Activated naive CD8-positive, alpha-beta T cell treated with anti-CD3 and anti-CD28 coated beads, Interleukin-2, amount 50 U/mL, for 24 hours (primary cell): ENCODE data around the gene ARHGEF38.
"Not testable (repeated sequence)": the region's sequence is repeated elsewhere in the genome, so short reads cannot be mapped to it uniquely, and the experiment has no call there.

Experiments used
- ATAC-seq: fragments of 150-1000 bp; cut with Tn5 transposase; one replicate; pipeline ENCODE4 v1.10.0; 2021
- DNase-seq: peaks from one replicate; pipeline ENCODE4 v3.0.0; 2021
- H3K27ac Mint-ChIP-seq: one replicate; pipeline ENCODE4 v1.8.0; 2021; ENCODE audit warnings: mild to moderate bottlenecking, mixed read lengths
- H3K27me3 Mint-ChIP-seq: one replicate; pipeline ENCODE4 v1.8.0; 2021; ENCODE audit warnings: mixed read lengths
- H3K36me3 Mint-ChIP-seq: one replicate; pipeline ENCODE4 v1.8.0; 2021; ENCODE audit warnings: low read depth, mixed read lengths
- H3K4me1 Mint-ChIP-seq: one replicate; pipeline ENCODE4 v1.8.0; 2021; ENCODE audit warnings: mixed read lengths
- H3K4me3 Mint-ChIP-seq: one replicate; pipeline ENCODE4 v1.8.0; 2021; ENCODE audit warnings: mild to moderate bottlenecking, moderate library complexity, mixed read lengths
- H3K9me3 Mint-ChIP-seq: one replicate; pipeline ENCODE4 v1.8.0; 2021; ENCODE audit warnings: mixed read lengths

Gene ARHGEF38

GRCh38 chr4:105587841-105588240 lies 35.4 kb downstream of the ARHGEF38 start:
- H3K4me3 Mint-ChIP-seq, result no peak overlapping the region
- H3K27ac Mint-ChIP-seq, result no peak overlapping the region
- no peaks in the 10 kb centered on the region for H3K4me1 Mint-ChIP-seq
- DNase-seq (no peak), ATAC-seq (no peak)
- no peaks in the 10 kb centered on the region for H3K9me3 Mint-ChIP-seq
- no peaks in the 10 kb centered on the region for H3K36me3 Mint-ChIP-seq
- peaks cover 2% of the 10 kb centered on the region for H3K27me3 Mint-ChIP-seq

GRCh38 chr4:105588252-105588651 lies 35.8 kb downstream of the ARHGEF38 start:
- Mint-ChIP-seq H3K4me3 (no peak overlapping the region), H3K9me3 (no peaks in the 10 kb centered on the region), H3K27me3 (peaks cover 2% of the 10 kb centered on the region), H3K36me3 (no peaks in the 10 kb centered on the region), H3K27ac (no peak overlapping the region), H3K4me1 (no peaks in the 10 kb centered on the region)
- ATAC-seq, result no peak
- no peak for DNase-seq

DNA sequence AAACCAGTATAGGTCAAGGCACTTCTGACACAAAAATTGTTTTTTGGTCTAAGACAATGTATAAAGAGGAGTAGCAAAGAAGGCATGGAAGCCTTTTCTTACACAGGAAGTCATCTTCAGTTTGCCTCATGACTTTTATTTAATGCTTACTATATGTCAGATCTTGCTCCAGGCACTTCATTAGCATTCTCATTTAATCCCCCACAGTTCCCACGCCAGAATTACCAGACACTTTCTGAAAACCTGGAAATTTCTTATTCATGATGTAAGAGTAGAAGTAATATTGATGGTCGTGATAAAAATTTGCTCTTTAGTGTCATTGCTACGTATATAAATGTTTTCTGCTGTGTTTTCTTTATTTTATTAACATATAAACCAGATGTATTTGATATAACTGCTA lies 39.2 kb downstream of the ARHGEF38 start:
- Mint-ChIP-seq H3K9me3 (no peaks in the 10 kb centered on the region), H3K4me1 (no peaks in the 10 kb centered on the region), H3K27me3 (peaks cover 2% of the 10 kb centered on the region), H3K27ac (no peak overlapping the region), H3K4me3 (no peak overlapping the region), H3K36me3 (no peaks in the 10 kb centered on the region)
- ATAC-seq (no peak), DNase-seq (no peak)

GRCh38 chr4:105594099-105595010 lies 41.9 kb downstream of the ARHGEF38 start:
- H3K4me3 Mint-ChIP-seq, result no peak overlapping the region
- H3K27me3 Mint-ChIP-seq, result peaks cover 6% of the 10 kb centered on the region
- no peaks in the 10 kb centered on the region for H3K9me3 Mint-ChIP-seq
- ATAC-seq, result peak; percentile 33
- no peak for DNase-seq
- H3K4me1 Mint-ChIP-seq, result no peaks in the 10 kb centered on the region
- H3K27ac Mint-ChIP-seq, result no peak overlapping the region
- H3K36me3 Mint-ChIP-seq, result no peaks in the 10 kb centered on the region

DNA sequence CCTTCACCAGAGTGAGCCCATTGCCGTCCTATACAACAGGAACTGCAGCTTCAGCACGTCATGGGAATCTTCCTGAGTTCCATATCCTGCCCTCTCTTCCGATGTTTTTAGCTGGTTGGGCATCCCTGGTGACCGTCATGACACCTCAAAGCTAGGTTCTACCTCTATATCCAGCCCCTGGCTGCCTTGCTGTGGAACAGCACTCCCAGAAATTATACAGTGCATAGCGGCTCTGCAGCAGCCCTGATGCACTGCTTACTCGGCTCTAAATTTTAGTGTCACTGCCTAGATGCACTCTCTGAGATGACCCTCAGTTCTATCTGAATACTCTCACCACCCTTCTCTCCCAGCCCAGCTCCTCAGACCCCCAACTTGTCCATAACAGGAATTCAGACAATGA lies 44.3 kb downstream of the ARHGEF38 start:
- peaks cover 4% of the 10 kb centered on the region for H3K27me3 Mint-ChIP-seq
- no peak overlapping the region for H3K27ac Mint-ChIP-seq
- H3K9me3 Mint-ChIP-seq, result no peaks in the 10 kb centered on the region
- DNase-seq, result no peak
- no peaks in the 10 kb centered on the region for H3K4me1 Mint-ChIP-seq
- H3K4me3 Mint-ChIP-seq, result no peak overlapping the region
- ATAC-seq, result no peak
- H3K36me3 Mint-ChIP-seq, result no peaks in the 10 kb centered on the region

DNA sequence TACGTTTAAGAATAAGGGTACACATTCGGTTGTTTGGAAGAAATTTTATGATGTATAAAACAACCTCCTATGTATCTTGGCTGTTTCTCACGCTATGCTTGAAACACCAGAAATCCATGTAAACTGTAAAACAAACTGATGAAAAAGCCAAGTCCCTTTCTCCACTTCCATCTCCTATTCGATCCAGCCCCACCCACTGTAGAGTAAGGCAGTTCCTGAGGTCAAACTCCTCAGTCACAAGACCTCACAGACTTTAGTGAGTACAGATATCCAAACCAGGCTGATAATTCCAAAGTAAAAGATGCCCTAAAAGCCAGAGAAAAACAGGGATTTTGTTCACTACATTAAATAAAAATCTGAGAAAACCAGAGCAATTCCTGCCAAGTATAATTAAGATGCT lies 45.6 kb downstream of the ARHGEF38 start:
- Mint-ChIP-seq H3K27me3 (peaks cover 4% of the 10 kb centered on the region), H3K4me1 (no peaks in the 10 kb centered on the region), H3K4me3 (no peak overlapping the region), H3K27ac (no peak overlapping the region), H3K36me3 (no peaks in the 10 kb centered on the region), H3K9me3 (no peaks in the 10 kb centered on the region)
- no peak for DNase-seq
- no peak for ATAC-seq

DNA sequence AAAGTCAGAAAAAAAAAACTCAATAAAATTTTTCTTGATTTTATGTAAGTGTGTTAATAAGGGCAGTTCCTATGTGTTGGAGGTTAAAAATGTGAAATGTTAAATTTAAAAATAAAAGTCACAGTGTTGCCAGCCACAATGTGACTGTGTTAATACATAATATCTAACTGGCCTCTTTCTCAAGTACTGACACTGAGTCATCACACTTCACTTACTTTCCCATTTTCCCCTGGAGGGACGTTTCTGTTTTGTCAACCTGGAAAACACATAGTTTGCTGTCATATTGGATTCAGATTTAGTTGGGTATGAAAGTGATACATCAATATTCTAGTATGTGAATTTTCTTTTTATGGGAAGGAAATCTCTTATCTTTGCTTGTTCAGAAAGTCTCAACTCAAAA lies 46.4 kb downstream of the ARHGEF38 start:
- no peaks in the 10 kb centered on the region for H3K4me1 Mint-ChIP-seq
- DNase-seq, result no peak
- no peak overlapping the region for H3K4me3 Mint-ChIP-seq
- no peak overlapping the region for H3K27ac Mint-ChIP-seq
- H3K27me3 Mint-ChIP-seq, result peaks cover 4% of the 10 kb centered on the region
- no peaks in the 10 kb centered on the region for H3K36me3 Mint-ChIP-seq
- H3K9me3 Mint-ChIP-seq, result no peaks in the 10 kb centered on the region
- no peak for ATAC-seq

- no peak overlapping the region for H3K4me3 Mint-ChIP-seq
- no peaks in the 10 kb centered on the region for H3K4me1 Mint-ChIP-seq
- H3K9me3 Mint-ChIP-seq, result no peaks in the 10 kb centered on the region
- peaks cover 4% of the 10 kb centered on the region for H3K27me3 Mint-ChIP-seq
- H3K27ac Mint-ChIP-seq, result no peak overlapping the region
- DNase-seq (no peak), ATAC-seq (no peak)
- no peaks in the 10 kb centered on the region for H3K36me3 Mint-ChIP-seq
Measured at GRCh38 chr4:105599482-105599881, 47.1 kb downstream of the ARHGEF38 start.

- Mint-ChIP-seq H3K27ac (no peak overlapping the region), H3K36me3 (no peaks in the 10 kb centered on the region)
- no peak for ATAC-seq
Measured at GRCh38 chr4:105599932-105600655, 47.7 kb downstream of the ARHGEF38 start.

DNA sequence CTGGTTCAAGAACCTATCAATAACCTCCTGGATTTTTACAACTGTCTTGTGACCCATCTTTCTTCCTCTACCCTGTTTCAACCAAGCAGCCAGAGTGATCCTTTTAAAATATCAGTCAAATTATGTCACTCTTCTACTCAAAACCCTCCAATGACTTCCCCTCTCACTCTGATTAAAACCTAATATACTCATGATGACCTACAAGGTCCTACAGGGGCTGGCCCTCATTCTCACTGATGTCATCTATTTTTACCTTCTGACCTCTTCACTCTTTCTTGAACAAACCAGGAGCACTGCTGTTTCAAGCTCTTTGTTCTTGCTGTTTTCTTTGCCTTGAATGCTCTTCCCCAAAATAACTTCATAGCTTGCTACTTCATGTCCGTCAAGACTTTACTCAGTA lies 48.5 kb downstream of the ARHGEF38 start:
- no peak overlapping the region for H3K27ac Mint-ChIP-seq
- DNase-seq (no peak), ATAC-seq (no peak)
- no peaks in the 10 kb centered on the region for H3K36me3 Mint-ChIP-seq
- no peaks in the 10 kb centered on the region for H3K4me1 Mint-ChIP-seq
- no peak overlapping the region for H3K4me3 Mint-ChIP-seq
- no peaks in the 10 kb centered on the region for H3K9me3 Mint-ChIP-seq
- peaks cover 4% of the 10 kb centered on the region for H3K27me3 Mint-ChIP-seq

More at GRCh38 chr4:105599932-105600655, 47.7 kb downstream of the ARHGEF38 start:
- Mint-ChIP-seq H3K4me3 (no peak overlapping the region), H3K4me1 (no peaks in the 10 kb centered on the region), H3K27me3 (peaks cover 4% of the 10 kb centered on the region), H3K9me3 (no peaks in the 10 kb centered on the region)
- DNase-seq, result no peak

DNA sequence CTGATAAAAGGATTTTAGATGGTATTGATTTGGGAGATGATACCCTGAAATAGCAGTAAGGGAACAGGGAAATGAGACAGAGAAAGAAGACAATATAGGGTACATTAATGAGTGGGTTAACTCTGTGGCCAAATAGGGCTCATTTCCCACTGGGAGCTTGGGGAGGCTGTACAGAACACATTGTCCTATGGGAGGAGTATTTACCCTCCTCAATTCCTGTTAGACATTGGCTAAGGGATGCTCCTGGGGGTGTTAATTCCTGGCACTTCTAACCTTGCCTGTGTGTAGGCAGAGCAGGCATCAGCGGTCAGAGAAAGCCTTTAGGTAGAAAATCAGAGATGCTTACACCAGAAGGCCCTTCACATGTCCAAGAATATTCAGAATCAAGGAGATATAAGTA lies 49.0 kb downstream of the ARHGEF38 start:
- no peaks in the 10 kb centered on the region for H3K9me3 Mint-ChIP-seq
- H3K36me3 Mint-ChIP-seq, result no peaks in the 10 kb centered on the region
- peaks cover 4% of the 10 kb centered on the region for H3K27me3 Mint-ChIP-seq
- no peaks in the 10 kb centered on the region for H3K4me1 Mint-ChIP-seq
- ATAC-seq, result no peak
- H3K27ac Mint-ChIP-seq, result no peak overlapping the region
- DNase-seq, result no peak
- H3K4me3 Mint-ChIP-seq, result no peak overlapping the region

DNA sequence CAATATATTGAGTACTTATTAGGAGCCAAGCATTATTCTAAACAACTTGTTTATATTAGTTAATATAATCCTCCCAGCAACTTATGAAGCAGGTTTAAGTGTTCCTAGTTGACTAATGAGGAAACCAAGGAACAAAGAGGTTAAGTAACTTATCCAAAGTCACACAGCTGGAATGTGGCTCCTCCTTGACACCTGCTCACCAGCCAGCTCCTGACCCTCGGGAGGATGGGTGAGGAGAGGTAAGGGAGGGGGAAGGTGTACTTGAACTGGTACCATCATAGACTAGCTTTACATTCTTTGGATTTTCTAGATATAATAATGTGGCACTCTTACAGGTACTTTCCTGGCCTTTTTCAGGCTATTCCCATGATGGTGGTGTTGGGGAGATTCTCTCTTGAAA lies 50.7 kb downstream of the ARHGEF38 start:
- H3K4me1 Mint-ChIP-seq, result no peaks in the 10 kb centered on the region
- H3K4me3 Mint-ChIP-seq, result no peak overlapping the region
- ATAC-seq, result no peak
- DNase-seq, result no peak
- peaks cover 3% of the 10 kb centered on the region for H3K27me3 Mint-ChIP-seq
- no peaks in the 10 kb centered on the region for H3K9me3 Mint-ChIP-seq
- no peaks in the 10 kb centered on the region for H3K36me3 Mint-ChIP-seq
- H3K27ac Mint-ChIP-seq, result no peak overlapping the region

DNA sequence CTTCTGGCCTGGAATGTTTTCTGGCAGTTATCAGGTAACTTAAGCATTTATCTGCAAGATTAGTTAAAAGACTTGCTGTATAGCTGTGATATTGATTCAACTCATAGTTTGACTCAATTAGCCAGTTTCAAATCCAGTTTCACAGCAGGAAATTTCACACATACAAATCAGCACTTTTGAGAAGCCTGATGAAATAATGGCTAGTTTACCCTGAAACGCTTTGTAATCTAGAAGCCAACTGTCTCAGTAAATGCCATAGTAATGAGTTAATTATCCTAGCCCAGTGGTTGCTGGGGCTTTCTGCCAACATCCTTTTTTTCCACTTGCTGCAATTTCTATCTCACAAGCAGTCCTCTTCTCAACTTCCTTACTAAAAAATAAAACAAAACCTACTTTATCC lies 53.1 kb downstream of the ARHGEF38 start:
- no peak overlapping the region for H3K4me3 Mint-ChIP-seq
- no peak for ATAC-seq

GRCh38 chr4:105607876-105608275 lies 55.5 kb downstream of the ARHGEF38 start:
- ATAC-seq, result no peak
- H3K4me3 Mint-ChIP-seq, result no peak overlapping the region
- no peaks in the 10 kb centered on the region for H3K9me3 Mint-ChIP-seq
- peaks cover 6% of the 10 kb centered on the region for H3K27me3 Mint-ChIP-seq
- H3K36me3 Mint-ChIP-seq, result no peaks in the 10 kb centered on the region
- H3K4me1 Mint-ChIP-seq, result no peaks in the 10 kb centered on the region
- no peak overlapping the region for H3K27ac Mint-ChIP-seq
- DNase-seq, result no peak

More for the DNA sequence above, 53.1 kb downstream of the ARHGEF38 start:
- Mint-ChIP-seq H3K27me3 (peaks cover 6% of the 10 kb centered on the region), H3K9me3 (no peaks in the 10 kb centered on the region), H3K4me1 (no peaks in the 10 kb centered on the region), H3K27ac (no peak overlapping the region), H3K36me3 (no peaks in the 10 kb centered on the region)
- DNase-seq, result no peak

- H3K36me3 Mint-ChIP-seq, H3K9me3 Mint-ChIP-seq, H3K27ac Mint-ChIP-seq, H3K4me1 Mint-ChIP-seq, DNase-seq, H3K27me3 Mint-ChIP-seq, H3K4me3 Mint-ChIP-seq, ATAC-seq: not testable (repeated sequence)
Measured at GRCh38 chr4:105609819-105610218, 57.4 kb downstream of the ARHGEF38 start.
